Measurements from ENCODE around the gene TNS1.

The TNS1 gene

DNA sequence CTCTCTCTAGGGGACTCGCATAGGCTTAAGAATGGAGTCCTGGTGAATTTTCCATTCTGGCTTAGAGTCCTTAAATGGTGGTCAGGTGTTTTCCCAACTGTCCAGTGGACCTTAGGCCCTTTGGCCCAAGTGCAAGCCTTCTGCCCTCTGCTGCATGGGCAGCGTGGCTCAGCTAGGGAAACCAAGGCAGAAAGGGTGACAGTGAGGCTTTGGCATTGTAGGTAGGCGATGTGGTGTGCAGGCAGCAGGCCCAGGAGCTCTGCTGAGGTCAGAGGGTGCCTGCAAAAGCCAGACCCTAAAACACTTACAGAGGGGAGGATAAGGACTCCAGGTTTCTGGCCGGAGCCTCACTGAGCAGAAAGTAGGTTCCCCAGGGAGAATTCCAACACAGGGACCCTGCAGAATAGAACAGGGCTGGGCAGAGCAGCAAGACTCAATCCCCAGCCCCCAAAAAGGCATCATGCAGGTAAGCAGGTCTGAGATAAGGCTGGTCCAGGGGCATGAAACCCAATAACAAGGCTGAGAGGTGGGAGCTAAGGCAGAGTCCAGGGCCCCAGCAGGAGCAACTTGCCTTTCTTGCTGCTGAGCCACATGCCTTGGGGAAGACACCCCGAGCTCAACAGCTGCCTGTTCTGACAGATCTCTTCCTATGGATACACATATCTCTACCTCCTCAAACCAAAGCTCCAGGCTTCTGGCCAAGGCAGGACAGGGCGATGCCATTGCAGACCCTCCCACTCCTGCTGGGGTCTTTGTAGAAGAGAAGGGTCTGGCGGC is 199.7 kb downstream of the TNS1 start:
- no peak overlapping the region for H2AFZ ChIP-seq (ENCODE audit: low read length)
- no peaks in the 10 kb centered on the region for H4K20me1 ChIP-seq (ENCODE audit: insufficient read depth, low read length, poor library complexity, severe bottlenecking)
- H3K4me3 ChIP-seq (ENCODE audit: low read length, poor library complexity, severe bottlenecking): no peak overlapping the region
- no peaks in the 10 kb centered on the region for H3F3A ChIP-seq (ENCODE audit: low read depth)
- no peaks in the 10 kb centered on the region for H3K9me3 ChIP-seq (ENCODE audit: insufficient read depth, low read depth, low read length)
- no peaks in the 10 kb centered on the region for H3K79me2 ChIP-seq (ENCODE audit: insufficient read depth, low read length)
- TF ChIP-seq, protein P1, sequence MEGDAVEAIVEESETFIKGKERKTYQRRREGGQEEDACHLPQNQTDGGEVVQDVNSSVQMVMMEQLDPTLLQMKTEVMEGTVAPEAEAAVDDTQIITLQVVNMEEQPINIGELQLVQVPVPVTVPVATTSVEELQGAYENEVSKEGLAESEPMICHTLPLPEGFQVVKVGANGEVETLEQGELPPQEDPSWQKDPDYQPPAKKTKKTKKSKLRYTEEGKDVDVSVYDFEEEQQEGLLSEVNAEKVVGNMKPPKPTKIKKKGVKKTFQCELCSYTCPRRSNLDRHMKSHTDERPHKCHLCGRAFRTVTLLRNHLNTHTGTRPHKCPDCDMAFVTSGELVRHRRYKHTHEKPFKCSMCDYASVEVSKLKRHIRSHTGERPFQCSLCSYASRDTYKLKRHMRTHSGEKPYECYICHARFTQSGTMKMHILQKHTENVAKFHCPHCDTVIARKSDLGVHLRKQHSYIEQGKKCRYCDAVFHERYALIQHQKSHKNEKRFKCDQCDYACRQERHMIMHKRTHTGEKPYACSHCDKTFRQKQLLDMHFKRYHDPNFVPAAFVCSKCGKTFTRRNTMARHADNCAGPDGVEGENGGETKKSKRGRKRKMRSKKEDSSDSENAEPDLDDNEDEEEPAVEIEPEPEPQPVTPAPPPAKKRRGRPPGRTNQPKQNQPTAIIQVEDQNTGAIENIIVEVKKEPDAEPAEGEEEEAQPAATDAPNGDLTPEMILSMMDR (conservative IDR thresholded peaks at IDR 0.05; ENCODE audit: low read length): no peak
- TF ChIP-seq EZH2phosphoT487 (IDR thresholded peaks at IDR 0.05; ENCODE audit: borderline replicate concordance): no peak
- H3K36me3 ChIP-seq (ENCODE audit: insufficient read depth, low read length): no peaks in the 10 kb centered on the region
- no peak overlapping the region for H3K4me2 ChIP-seq (ENCODE audit: low read depth, low read length, poor library complexity, severe bottlenecking)
- no peaks in the 10 kb centered on the region for H3K4me1 ChIP-seq (ENCODE audit: insufficient read depth, low read length, poor library complexity, severe bottlenecking)
- no peaks in the 10 kb centered on the region for H3K9me2 ChIP-seq (replicated peaks; ENCODE audit: low read depth, low read length)
- H3K27me3 ChIP-seq (ENCODE audit: insufficient read depth, low read length, poor library complexity, severe bottlenecking): no peaks in the 10 kb centered on the region
- no peak overlapping the region for H3K9ac ChIP-seq (ENCODE audit: low read depth, low read length, poor library complexity, severe bottlenecking)

DNA sequence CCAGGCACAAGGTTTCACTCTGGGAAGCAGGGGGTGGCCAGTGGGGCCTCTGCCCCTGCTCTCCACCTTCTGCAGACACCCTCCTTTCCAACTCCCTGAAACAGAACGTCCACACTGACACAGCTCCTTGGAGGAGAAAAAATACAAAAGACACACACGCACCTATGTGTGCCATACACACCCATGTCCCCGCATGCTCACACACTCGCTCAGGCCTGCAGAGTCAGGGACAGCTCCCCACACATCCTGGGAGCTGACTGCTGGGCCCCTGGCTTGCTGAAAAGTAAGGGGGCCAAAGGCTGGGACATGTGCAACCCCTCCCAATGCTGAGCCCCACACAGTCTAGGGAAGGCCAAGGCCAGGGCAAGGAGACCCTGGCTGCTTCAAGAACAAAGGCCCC is 200.5 kb downstream of the TNS1 start:
- Histone ChIP-seq H2AFZ (ENCODE audit: low read length) (no peak overlapping the region), H3K36me3 (ENCODE audit: insufficient read depth, low read length) (no peaks in the 10 kb centered on the region), H3K4me1 (ENCODE audit: insufficient read depth, low read length, poor library complexity, severe bottlenecking) (no peaks in the 10 kb centered on the region), H4K20me1 (ENCODE audit: insufficient read depth, low read length, poor library complexity, severe bottlenecking) (no peaks in the 10 kb centered on the region), H3F3A (ENCODE audit: low read depth) (no peaks in the 10 kb centered on the region), H3K79me2 (ENCODE audit: insufficient read depth, low read length) (no peaks in the 10 kb centered on the region), H3K9me3 (ENCODE audit: insufficient read depth, low read depth, low read length) (no peaks in the 10 kb centered on the region), H3K9ac (ENCODE audit: low read depth, low read length, poor library complexity, severe bottlenecking) (no peak overlapping the region), H3K4me2 (ENCODE audit: low read depth, low read length, poor library complexity, severe bottlenecking) (no peak overlapping the region), H3K9me2 (replicated peaks; ENCODE audit: low read depth, low read length) (no peaks in the 10 kb centered on the region), H3K27me3 (ENCODE audit: insufficient read depth, low read length, poor library complexity, severe bottlenecking) (no peaks in the 10 kb centered on the region), H3K4me3 (ENCODE audit: low read length, poor library complexity, severe bottlenecking) (no peak overlapping the region)
- TF ChIP-seq, protein P1 (conservative IDR thresholded peaks at IDR 0.05; ENCODE audit: low read length): no peak
- no peak for TF ChIP-seq EZH2phosphoT487 (IDR thresholded peaks at IDR 0.05; ENCODE audit: borderline replicate concordance)

DNA sequence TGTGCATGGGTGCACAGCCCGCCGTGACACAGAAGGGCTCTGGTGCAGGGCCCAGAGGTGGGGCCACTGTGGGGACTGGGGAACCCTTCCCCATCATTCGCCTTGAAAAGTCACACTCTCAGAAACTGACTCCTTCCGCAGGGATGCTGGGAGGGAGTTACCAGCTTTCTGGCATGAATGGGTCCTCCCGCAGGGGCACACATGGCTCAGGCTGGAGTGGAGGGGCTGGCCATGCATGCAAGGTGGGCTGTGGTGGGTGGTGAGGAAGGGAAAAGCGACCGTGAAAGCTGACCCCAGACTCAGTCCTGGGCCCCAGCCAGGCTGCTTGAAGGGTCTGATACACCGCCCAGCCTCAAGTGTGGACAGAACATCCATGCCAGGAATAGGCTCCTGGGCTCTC is 201.1 kb downstream of the TNS1 start:
- H3K9ac ChIP-seq (ENCODE audit: low read depth, low read length, poor library complexity, severe bottlenecking): no peak overlapping the region
- H4K20me1 ChIP-seq (ENCODE audit: insufficient read depth, low read length, poor library complexity, severe bottlenecking): no peaks in the 10 kb centered on the region
- no peak for TF ChIP-seq EZH2phosphoT487 (IDR thresholded peaks at IDR 0.05; ENCODE audit: borderline replicate concordance)
- TF ChIP-seq, protein P1 (conservative IDR thresholded peaks at IDR 0.05; ENCODE audit: low read length): no peak
- no peak overlapping the region for H3K4me2 ChIP-seq (ENCODE audit: low read depth, low read length, poor library complexity, severe bottlenecking)
- no peaks in the 10 kb centered on the region for H3K36me3 ChIP-seq (ENCODE audit: insufficient read depth, low read length)
- H3K79me2 ChIP-seq (ENCODE audit: insufficient read depth, low read length): no peaks in the 10 kb centered on the region
- no peak overlapping the region for H3K4me3 ChIP-seq (ENCODE audit: low read length, poor library complexity, severe bottlenecking)
- H3F3A ChIP-seq (ENCODE audit: low read depth): no peaks in the 10 kb centered on the region
- no peaks in the 10 kb centered on the region for H3K9me2 ChIP-seq (replicated peaks; ENCODE audit: low read depth, low read length)
- H3K27me3 ChIP-seq (ENCODE audit: insufficient read depth, low read length, poor library complexity, severe bottlenecking): no peaks in the 10 kb centered on the region
- H3K4me1 ChIP-seq (ENCODE audit: insufficient read depth, low read length, poor library complexity, severe bottlenecking): no peaks in the 10 kb centered on the region
- no peaks in the 10 kb centered on the region for H3K9me3 ChIP-seq (ENCODE audit: insufficient read depth, low read depth, low read length)
- H2AFZ ChIP-seq (ENCODE audit: low read length): no peak overlapping the region

All from Loucy (cell line).